GM18909 (cell line): ENCODE results near the gene RCOR1.
"Not testable (repeated sequence)": the region's sequence is repeated elsewhere in the genome, so short reads cannot be mapped to it uniquely, and the experiment has no call there.

Source experiments
- ATAC-seq: cut with Tn5 transposase; IDR thresholded peaks from one replicate; pipeline ENCODE4 v1.9.1; 2021; ENCODE audit warnings: mild to moderate bottlenecking; ENCODE audit not compliant: unreplicated experiment, poor library complexity

The RCOR1 gene

DNA sequence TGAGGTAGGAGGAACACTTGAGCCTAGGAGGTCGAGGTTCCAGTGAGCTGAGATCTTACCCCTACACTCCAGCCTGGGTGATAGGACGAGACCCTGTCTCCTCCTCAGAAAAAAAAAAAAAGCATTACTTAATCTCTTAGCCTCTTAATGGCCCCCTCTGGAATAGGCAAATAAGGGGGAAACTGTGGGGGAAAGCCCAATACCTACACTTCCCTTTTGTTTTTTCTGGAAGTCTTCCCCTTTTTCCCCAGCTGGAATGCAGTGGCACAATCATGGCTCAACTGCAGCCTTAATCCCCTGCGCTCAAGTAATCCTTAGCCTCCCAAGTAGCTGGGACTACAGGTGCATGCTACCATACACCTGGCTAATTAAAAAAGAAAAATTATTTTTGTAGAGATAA lies 32.2 kb downstream of the RCOR1 start:
- ATAC-seq, result no peak

- no peak for ATAC-seq
Observed at GRCh38 chr14:102625564-102626296, 33.3 kb downstream of the RCOR1 start.

GRCh38 chr14:102626530-102626929 lies 34.1 kb downstream of the RCOR1 start:
- no peak for ATAC-seq

DNA sequence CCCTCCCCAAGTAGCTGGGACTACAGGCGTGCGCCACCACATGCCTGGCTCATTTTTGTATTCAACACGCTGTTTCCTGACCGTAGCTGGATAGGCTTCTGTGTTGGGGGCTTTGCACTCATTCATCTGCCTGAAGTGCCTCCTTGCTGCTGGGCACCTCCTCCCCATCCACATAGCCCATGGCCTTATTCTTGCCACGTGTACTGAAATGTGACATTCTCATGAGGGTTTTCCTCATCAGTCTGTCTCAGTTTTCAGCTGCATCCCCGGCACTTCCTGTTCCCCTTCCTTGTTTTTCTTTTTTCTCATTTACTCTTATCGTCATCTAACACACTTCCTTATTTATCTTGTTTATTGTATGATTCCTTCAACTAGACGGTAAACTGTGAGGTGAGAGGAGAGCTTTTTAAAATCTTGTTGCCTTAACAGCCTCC lies 36.6 kb downstream of the RCOR1 start:
- no peak for ATAC-seq

GRCh38 chr14:102629808-102630350 lies 37.4 kb downstream of the RCOR1 start:
- no peak for ATAC-seq

DNA sequence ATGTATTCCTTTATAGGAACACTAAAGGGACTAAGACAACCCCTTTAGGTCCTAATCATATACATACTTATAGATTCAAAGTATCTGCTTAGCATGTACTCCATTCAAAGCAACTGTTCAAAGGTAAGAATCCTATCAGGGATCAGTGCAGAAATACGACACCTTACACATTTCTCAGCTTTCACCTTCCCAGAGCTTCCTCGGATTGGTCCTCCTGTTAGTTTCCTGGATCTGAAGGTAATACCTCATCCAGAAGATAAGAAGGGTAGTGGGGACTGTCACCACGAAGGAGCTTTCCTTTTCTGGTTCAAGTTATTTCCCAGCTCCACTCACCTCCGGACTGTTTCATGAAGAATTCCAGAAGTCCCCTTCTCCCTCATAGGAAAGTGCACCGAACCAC lies 38.0 kb downstream of the RCOR1 start:
- no peak for ATAC-seq

DNA sequence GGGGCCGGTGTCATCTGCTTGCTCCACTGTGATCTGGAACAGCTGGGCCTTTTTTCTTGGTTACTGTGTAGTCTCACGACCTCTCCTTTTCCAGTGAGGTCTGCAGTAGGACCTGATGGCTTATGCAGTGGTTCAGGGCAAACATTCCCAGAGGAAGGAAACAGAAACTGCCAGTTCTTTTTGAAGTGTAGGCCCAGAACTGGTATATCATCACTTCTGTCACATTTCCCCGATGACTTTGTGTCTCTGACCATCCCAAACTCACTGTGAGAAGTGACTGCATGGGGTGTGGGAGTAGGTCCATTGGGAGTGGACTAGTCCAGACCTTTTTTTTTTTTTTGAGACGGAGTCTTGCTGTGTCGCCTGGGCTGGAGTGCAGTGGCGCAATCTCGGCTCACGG lies 38.4 kb downstream of the RCOR1 start:
- no peak for ATAC-seq

DNA sequence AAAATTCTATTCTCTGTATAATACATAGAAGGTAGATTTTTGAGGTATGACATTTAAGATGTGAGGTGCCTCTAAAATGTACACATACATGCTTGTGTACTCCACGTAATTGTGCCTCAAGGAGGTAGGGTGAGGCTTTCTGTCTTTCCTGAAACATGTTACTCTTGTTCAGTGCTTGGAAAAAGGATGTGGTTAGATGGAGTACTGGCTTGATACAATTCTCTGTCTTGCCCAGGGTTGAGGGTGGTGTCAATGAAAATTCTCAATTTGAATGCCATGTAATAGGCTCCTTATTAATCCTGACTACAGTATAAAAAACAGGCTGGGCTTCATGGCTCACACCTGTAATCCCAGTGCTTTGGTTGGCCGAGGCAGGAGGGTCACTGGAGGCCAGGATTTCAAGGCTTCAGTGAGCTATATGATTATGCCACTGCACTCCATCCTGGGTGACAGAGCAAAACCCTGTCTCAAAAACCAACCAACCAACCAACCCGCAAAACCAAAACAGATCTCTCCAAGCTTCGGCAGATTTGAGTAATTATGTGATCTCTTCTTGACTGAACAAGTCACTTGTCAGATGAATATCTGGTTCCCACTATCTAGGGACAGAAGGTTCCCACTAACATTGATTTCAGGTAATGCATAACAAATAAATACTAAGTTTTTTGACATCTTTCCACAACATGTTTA lies 41.6 kb downstream of the RCOR1 start:
- no peak for ATAC-seq

DNA sequence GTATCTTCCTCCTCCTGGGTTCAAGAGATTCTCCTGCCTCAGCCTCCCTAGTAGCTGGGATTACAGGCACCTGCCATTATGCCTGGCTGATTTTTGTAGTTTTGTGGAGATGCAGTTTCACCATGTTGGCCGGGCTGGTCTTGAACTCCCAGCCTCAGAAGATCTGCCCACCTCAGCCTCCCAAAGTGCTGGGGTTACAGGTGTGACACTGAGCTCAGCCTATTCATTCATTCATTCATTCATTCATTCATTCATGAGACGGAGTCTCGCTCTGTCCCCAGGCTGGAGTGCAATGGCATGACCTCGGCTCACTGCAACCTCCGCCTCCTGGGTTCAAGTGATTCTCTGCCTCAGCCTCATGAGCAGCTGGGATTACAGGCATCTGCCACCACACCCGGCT lies 47.2 kb downstream of the RCOR1 start:
- ATAC-seq, result not testable (repeated sequence)

- no peak for ATAC-seq
Observed at GRCh38 chr14:102644523-102644922, 52.1 kb downstream of the RCOR1 start.

GRCh38 chr14:102645746-102646440 lies 53.4 kb downstream of the RCOR1 start:
- no peak for ATAC-seq

GRCh38 chr14:102646615-102647014 lies 54.2 kb downstream of the RCOR1 start:
- ATAC-seq, result no peak

DNA sequence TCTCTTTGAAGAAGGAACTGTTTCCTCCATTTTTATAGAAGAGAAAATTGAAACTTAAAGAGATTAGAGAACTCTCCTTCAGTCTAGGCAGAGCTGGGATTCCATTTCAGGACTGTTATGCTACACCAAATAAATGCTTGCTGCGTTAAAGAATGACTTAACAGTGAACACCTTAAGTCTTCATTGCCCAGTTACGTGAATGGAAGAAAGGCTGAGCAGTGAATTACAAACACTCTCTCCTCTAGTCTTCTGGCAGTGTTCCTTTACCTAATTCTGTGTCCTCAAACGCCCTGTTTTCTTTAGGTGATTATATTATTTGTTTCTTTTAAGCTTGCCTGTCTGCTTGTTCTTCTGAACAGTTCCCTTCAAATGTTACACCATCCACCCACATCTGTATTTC lies 59.7 kb downstream of the RCOR1 start:
- no peak for ATAC-seq

GRCh38 chr14:102654298-102654697 lies 61.8 kb downstream of the RCOR1 start:
- no peak for ATAC-seq

GRCh38 chr14:102655137-102655536 lies 62.7 kb downstream of the RCOR1 start:
- no peak for ATAC-seq

DNA sequence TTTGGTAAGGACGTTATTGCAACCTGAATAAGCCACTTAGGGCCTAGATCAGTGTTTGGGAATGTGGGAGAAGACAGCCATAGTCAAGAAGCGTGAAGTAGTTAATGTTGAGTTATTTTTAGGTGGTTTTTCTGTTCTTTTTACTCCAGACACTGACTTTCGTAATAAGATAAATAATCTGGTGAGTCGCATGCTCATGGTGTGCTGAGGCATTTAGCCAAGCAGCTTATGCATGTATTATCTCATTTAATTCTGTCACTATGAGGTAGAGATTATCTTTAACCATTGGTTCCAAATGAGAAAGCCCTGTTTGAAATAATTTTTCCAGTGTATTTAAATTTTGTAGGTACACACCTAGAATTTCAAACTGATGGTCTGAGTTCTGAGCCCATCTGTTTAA lies 67.3 kb downstream of the RCOR1 start:
- no peak for ATAC-seq

DNA sequence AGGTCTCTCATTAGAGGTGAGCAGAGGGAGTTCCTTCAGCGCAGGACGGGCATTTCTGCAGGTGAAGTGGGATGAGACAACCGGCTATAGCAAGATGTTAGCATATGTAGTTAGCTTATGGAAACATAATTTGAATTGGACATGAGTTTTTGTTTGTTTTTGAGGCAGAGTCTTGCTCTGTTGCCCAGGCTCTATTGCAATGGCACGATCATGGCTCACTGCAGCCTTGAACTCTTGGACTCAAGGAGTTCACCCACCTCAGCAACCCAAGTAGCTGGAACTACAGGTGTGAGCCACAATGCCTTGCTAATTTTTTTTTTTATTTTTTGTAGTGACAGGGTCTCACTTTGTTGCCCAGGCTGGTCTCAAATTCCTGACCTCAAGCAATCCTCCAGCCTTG lies 69.2 kb downstream of the RCOR1 start:
- no peak for ATAC-seq

- no peak for ATAC-seq
Observed at GRCh38 chr14:102662636-102663430, 70.4 kb downstream of the RCOR1 start.

- ATAC-seq, result no peak
Observed at GRCh38 chr14:102663440-102663839, 71.0 kb downstream of the RCOR1 start.

GRCh38 chr14:102665621-102666020 lies 73.2 kb downstream of the RCOR1 start:
- ATAC-seq, result no peak
